ENCODE results near the gene MSANTD3.

DNA sequence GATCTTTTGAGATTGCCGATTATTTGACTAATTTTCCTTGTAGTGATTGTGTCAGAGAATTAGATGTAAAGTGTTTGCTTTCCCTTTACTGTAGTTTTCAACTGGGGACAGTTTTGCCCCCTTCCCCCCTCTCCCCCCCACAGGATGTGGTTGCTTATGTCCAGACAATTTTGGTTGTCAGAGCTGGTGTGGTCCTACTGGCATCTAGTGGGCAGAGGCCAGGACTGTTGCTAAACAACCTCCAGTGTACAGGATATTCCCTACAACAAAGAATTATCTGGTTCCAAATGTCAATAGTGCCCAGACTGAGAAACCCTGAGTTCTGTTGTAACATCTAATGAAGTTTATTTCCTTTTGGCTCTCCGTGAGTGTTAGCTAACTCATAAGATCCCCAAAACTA, 66.0 kb downstream of the MSANTD3 start:
- no peak for TF ChIP-seq BHLHE40 (IDR thresholded peaks at IDR 0.05; ENCODE audit: borderline replicate concordance)
- no peak for TF ChIP-seq HDGF (IDR thresholded peaks at IDR 0.05; ENCODE audit: borderline replicate concordance)
- TF ChIP-seq NFRKB (IDR thresholded peaks at IDR 0.05) = no peak
- no peak for TF ChIP-seq ZNF384 (IDR thresholded peaks at IDR 0.05)
- TF ChIP-seq SP1 (IDR thresholded peaks at IDR 0.05) = no peak
- no peak for TF ChIP-seq CTBP1 (IDR thresholded peaks at IDR 0.05; ENCODE audit: borderline replicate concordance)
- TF ChIP-seq, protein P1, sequence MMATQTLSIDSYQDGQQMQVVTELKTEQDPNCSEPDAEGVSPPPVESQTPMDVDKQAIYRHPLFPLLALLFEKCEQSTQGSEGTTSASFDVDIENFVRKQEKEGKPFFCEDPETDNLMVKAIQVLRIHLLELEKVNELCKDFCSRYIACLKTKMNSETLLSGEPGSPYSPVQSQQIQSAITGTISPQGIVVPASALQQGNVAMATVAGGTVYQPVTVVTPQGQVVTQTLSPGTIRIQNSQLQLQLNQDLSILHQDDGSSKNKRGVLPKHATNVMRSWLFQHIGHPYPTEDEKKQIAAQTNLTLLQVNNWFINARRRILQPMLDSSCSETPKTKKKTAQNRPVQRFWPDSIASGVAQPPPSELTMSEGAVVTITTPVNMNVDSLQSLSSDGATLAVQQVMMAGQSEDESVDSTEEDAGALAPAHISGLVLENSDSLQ (IDR thresholded peaks at IDR 0.05) = no peak
- no peak for TF ChIP-seq FOXK2 (IDR thresholded peaks at IDR 0.05)
- no peak for TF ChIP-seq LEF1 (IDR thresholded peaks at IDR 0.05; ENCODE audit: borderline replicate concordance)
- no peak for TF ChIP-seq ELF4 (IDR thresholded peaks at IDR 0.05)

All from HEK293T (cell line).